A549 (cell line): ENCODE data around the gene OSGEP. TPM values are rescaled to one million over a fixed set of nuclear protein-coding genes. Genes with fewer than 3 reads are reported as not detected.
A peak's percentile ranks its signal among the peaks of the same experiment; 100 is the strongest.

Source experiments
- ATAC-seq, 2 experiments: fragments of 200-7000 bp in 1 of 2; fragments of >200 bp in 1 of 2; cut with Nextera tagmentation in 1 of 2; cut with Tn5 transposase in 1 of 2; 3 replicates each; pipeline versions ENCODE4 v1.8.0 to v1.9.1; 2018 to 2020; ENCODE audit warnings: mild to moderate bottlenecking in 1 of 2, moderate library complexity in 1 of 2
- CTCF ChIA-PET: fragments of 300-600 bp; sonication (Branson Sonifier 250); formaldehyde crosslinking; extraction: SDS; loops from one replicate; lab custom pipeline; 2021; ENCODE audit warnings: antibody characterized with exemption, inconsistent platforms; lab: Yijun Ruan, JAX
- POLR2A ChIA-PET: fragments of 350-600 bp; formaldehyde crosslinking; extraction: SDS; loops from one replicate; lab custom pipeline; 2021; ENCODE audit warnings: antibody characterized with exemption, inconsistent platforms; lab: Yijun Ruan, JAX
- DNase-seq, 2 experiments: peaks; one replicate each; pipeline versions ENCODE4 v3.0.0 to v3.0.0-alpha.2; 2011 to 2016; ENCODE audit warnings: low read depth in 1 of 2, low spot score in 1 of 2
- FAIRE-seq: peaks from 2 replicates; lab custom pipeline; 2011; peaks lifted over from hg19 to GRCh38; lab: Jason Lieb, UNC
- H3K27ac ChIP-seq, 2 experiments: fragments of >200 bp; sonication (Bioruptor Twin); formaldehyde crosslinking; 3 replicates each; pipeline ENCODE4 v1.5.1; 2016 to 2017
- H3K4me1 ChIP-seq: fragments of >200 bp; sonication (Bioruptor Twin); formaldehyde crosslinking; 3 replicates; pipeline ENCODE4 v1.6.1; 2016
- H3K4me2 ChIP-seq: fragments of >200 bp; sonication (Bioruptor Twin); formaldehyde crosslinking; 3 replicates; pipeline ENCODE4 v1.6.1; 2016
- H3K4me3 ChIP-seq: fragments of >200 bp; sonication (Bioruptor Twin); formaldehyde crosslinking; 3 replicates; pipeline ENCODE4 v1.5.1; 2016
- H3K9me3 ChIP-seq: fragments of >200 bp; sonication (Bioruptor Twin); formaldehyde crosslinking; 3 replicates; pipeline ENCODE4 v1.6.1; 2016
- BCL3 ChIP-seq: fragments of >200 bp; sonication (Bioruptor Twin); formaldehyde crosslinking; IDR thresholded peaks from 3 replicates; pipeline ENCODE4 v1.6.1; 2016
- CBX2 ChIP-seq: fragments of 200-600 bp; sonication (generic); IDR thresholded peaks from 2 replicates; pipeline ENCODE4 v1.6.1; 2016; ENCODE audit warnings: low read depth, mild to moderate bottlenecking, borderline replicate concordance
- CBX8 ChIP-seq: fragments of 200-600 bp; sonication (generic); IDR thresholded peaks from 2 replicates; pipeline ENCODE4 v1.6.1; 2016
- CEBPB ChIP-seq, 2 experiments: fragments of >200 bp in 1 of 2; sonication (Bioruptor Twin) in 1 of 2; formaldehyde crosslinking in 1 of 2; IDR thresholded peaks; 2 replicates each; pipeline ENCODE4 v1.6.1; 2012 to 2016
- CHD4 ChIP-seq: fragments of 200-600 bp; sonication (generic); IDR thresholded peaks from 2 replicates; pipeline ENCODE4 v1.6.1; 2016; ENCODE audit warnings: antibody characterized with exemption, mild to moderate bottlenecking, borderline replicate concordance
- E2F6 ChIP-seq: IDR thresholded peaks from 2 replicates; pipeline ENCODE4 v1.6.1; 2012; ENCODE audit warnings: low read depth, borderline replicate concordance
- EHF ChIP-seq: fragments of 250-450 bp; sonication (Bioruptor Pico); IDR thresholded peaks from 2 replicates; pipeline ENCODE4 v1.5.0; 2020; ENCODE audit warnings: mild to moderate bottlenecking
- EP300 ChIP-seq, 2 experiments: fragments of >200 bp; sonication (Bioruptor Twin); formaldehyde crosslinking; IDR thresholded peaks; 2 replicates in 1 of 2; 3 replicates in 1 of 2; pipeline ENCODE4 v1.6.1; 2016 to 2017
- FOSL2 ChIP-seq, 2 experiments: fragments of 450-650 bp in 1 of 2; fragments of >200 bp in 1 of 2; sonication (Bioruptor Twin) in 1 of 2; formaldehyde crosslinking; IDR thresholded peaks; 2 replicates each; pipeline versions ENCODE4 v1.5.0 to v1.6.1; 2016 to 2020; ENCODE audit warnings: mild to moderate bottlenecking in 1 of 2, moderate library complexity in 1 of 2
- GATA3 ChIP-seq: IDR thresholded peaks from 2 replicates; pipeline ENCODE4 v1.6.1; 2012; ENCODE audit warnings: borderline replicate concordance
- HES2 ChIP-seq: fragments of >200 bp; sonication (Bioruptor Twin); formaldehyde crosslinking; IDR thresholded peaks from 2 replicates; pipeline ENCODE4 v1.6.1; 2016
- HMGXB4 ChIP-seq: fragments of 250-450 bp; sonication (Bioruptor Pico); IDR thresholded peaks from 2 replicates; pipeline ENCODE4 v1.5.0; 2021; ENCODE audit warnings: mild to moderate bottlenecking, moderate library complexity, borderline replicate concordance
- HOXB5 ChIP-seq: fragments of 250-450 bp; sonication (Bioruptor Pico); IDR thresholded peaks from 2 replicates; pipeline ENCODE4 v1.5.0; 2020; ENCODE audit warnings: mild to moderate bottlenecking, moderate library complexity
- JUN ChIP-seq, 2 experiments: fragments of >200 bp; sonication (Bioruptor Twin); formaldehyde crosslinking; IDR thresholded peaks; 2 replicates in 1 of 2; 3 replicates in 1 of 2; pipeline ENCODE4 v1.6.1; 2016 to 2017
- KDM1A ChIP-seq: fragments of 200-600 bp; sonication (generic); IDR thresholded peaks from 2 replicates; pipeline ENCODE4 v1.6.1; 2016; ENCODE audit warnings: low read depth, mild to moderate bottlenecking
- KDM5A ChIP-seq: fragments of 200-600 bp; sonication (generic); IDR thresholded peaks from 2 replicates; pipeline ENCODE4 v1.6.1; 2016; ENCODE audit warnings: antibody characterized with exemption, mild to moderate bottlenecking
- MAX ChIP-seq: IDR thresholded peaks from 2 replicates; pipeline ENCODE4 v1.6.1; 2012
- MYC ChIP-seq: IDR thresholded peaks from 2 replicates; pipeline ENCODE4 v1.6.1; 2012; ENCODE audit warnings: mild to moderate bottlenecking, inconsistent platforms, low read length, improper control_type of control experiment, borderline replicate concordance
- PHF8 ChIP-seq: fragments of 200-600 bp; sonication (generic); IDR thresholded peaks from 2 replicates; pipeline ENCODE4 v1.6.1; 2016; ENCODE audit warnings: low read depth, mild to moderate bottlenecking, antibody characterized with exemption, moderate library complexity, borderline replicate concordance
- POLR2A ChIP-seq: IDR thresholded peaks from 2 replicates; pipeline ENCODE4 v1.6.1; 2012; ENCODE audit warnings: mild to moderate bottlenecking, low read length
- REST ChIP-seq: fragments of 200-600 bp; sonication (generic); IDR thresholded peaks from 2 replicates; pipeline ENCODE4 v1.6.1; 2016; ENCODE audit warnings: antibody characterized with exemption, mild to moderate bottlenecking, moderate library complexity
- RFX5 ChIP-seq: fragments of 450-650 bp; IDR thresholded peaks from 2 replicates; pipeline ENCODE4 v1.7.1; 2014; ENCODE audit warnings: antibody characterized with exemption, mild to moderate bottlenecking, moderate library complexity
- SREBF2 ChIP-seq: fragments of 450-650 bp; IDR thresholded peaks from 2 replicates; pipeline ENCODE4 v1.6.1; 2014; ENCODE audit warnings: mild to moderate bottlenecking, moderate library complexity
- TFCP2L1 ChIP-seq: fragments of 250-450 bp; sonication (Bioruptor Pico); IDR thresholded peaks from 2 replicates; pipeline ENCODE4 v1.5.0; 2021; ENCODE audit warnings: mild to moderate bottlenecking
- TP53 ChIP-seq: fragments of 250-450 bp; sonication (Bioruptor Pico); IDR thresholded peaks from 2 replicates; pipeline ENCODE4 v1.5.0; 2021; ENCODE audit warnings: mild to moderate bottlenecking, moderate library complexity
- ZSCAN20 ChIP-seq: fragments of 250-450 bp; sonication (Bioruptor Pico); IDR thresholded peaks from 2 replicates; pipeline ENCODE4 v1.8.0; 2022; ENCODE audit warnings: mild to moderate bottlenecking, moderate library complexity
- WGBS: methylation state at CpG from one replicate; pipeline ENCODE4 v1.1.6; 2017; ENCODE audit errors: missing lambda C conversion rate; 5-methylcytosine and 5-hydroxymethylcytosine counted together
- polyA plus RNA-seq, 4 experiments: library from polyadenylated mRNA; depleted of rRNA in 3 of 4; stranded (reverse); fragments of >200 nt; fragmentation: RNase III in 1 of 4; extraction: RNeasy Plus Mini Kit Qiagen cat#74134 plus additional on column Dnase treatment in 1 of 4; gene quantifications; 2 replicates in 3 of 4; 3 replicates in 1 of 4; pipeline ENCODE4 v1.2.3, GENCODE V29; 2011 to 2017

Gene OSGEP
- polyA plus RNA-seq, 2 of the 4 experiments (the other 2 are of a cell fraction), result 30.4 to 33.2 TPM

- FAIRE-seq (no peak), DNase-seq (peak; percentile 69 to 71)
- CTCF ChIA-PET, result interaction anchor here (0.6 to 1.2 kb wide), 6 partner anchors 9 to 140 kb away, joined by 3 to 6 read pairs (median 4); no protein-coding TSS in a partner anchor
Observed at GRCh38 chr14:20469890-20470602, 15.4 kb upstream of the OSGEP start.

GRCh38 chr14:20469242-20469889, 14.8 kb upstream of the OSGEP start, which contains the start of gene PNP:
PNP (plus strand) TSS chr14:20469406; CDS start chr14:20469525, 119 bp downstream.
- FAIRE-seq (no peak), DNase-seq (peak; percentile 92 to 99), ATAC-seq (peak; percentile 94 to 98)
- H3K27ac ChIP-seq, result peak within 1 kb of the TSS; percentile 80 to 95
- H3K4me3 ChIP-seq, result peak within 1 kb of the TSS; percentile 72
- WGBS, result 2% methylated on average over 39 of the region's 40 CpGs
- H3K9me3 ChIP-seq, result no peaks in the 10 kb centered on the region
- peaks cover 27% of the 10 kb centered on the region for H3K4me1 ChIP-seq
- POLR2A ChIA-PET, result interaction anchor here (0.7 to 2.4 kb wide), 15 partner anchors 8 to 215 kb away, joined by 3 to 38 read pairs (median 4); partner anchors contain the start of genes APEX1, OSGEP, PARP2 and PIP4P1
- CTCF ChIA-PET, result interaction anchor here (0.6 to 1.2 kb wide), 6 partner anchors 9 to 140 kb away, joined by 3 to 6 read pairs (median 4); no protein-coding TSS in a partner anchor
- H3K4me2 ChIP-seq, result peak within 1 kb of the TSS; percentile 83
- TF ChIP-seq PHF8, result peak; percentile 95; the same call in 1 of the 2 replicates
- TF ChIP-seq JUN (IDR thresholded peaks at IDR 0.05), result peak; percentile 81 to 89
- TF ChIP-seq KDM1A, result no peak
- TF ChIP-seq SREBF2, result no peak
- TF ChIP-seq RFX5, result 0 out of 2 replicates have a peak, but pooled peaks have one; percentile 24
- TF ChIP-seq POLR2A, result peak; percentile 100
- peak; percentile 47; the same call in 1 of the 2 replicates for TF ChIP-seq MYC
- TF ChIP-seq HMGXB4, result peak; percentile 30; the same call in 1 of the 2 replicates
- no peak for TF ChIP-seq KDM5A
- TF ChIP-seq EP300 (IDR thresholded peaks at IDR 0.05), result no peak
- TF ChIP-seq BCL3, result peak; percentile 94
- TF ChIP-seq CEBPB (IDR thresholded peaks at IDR 0.05), result no peak
- no peak for TF ChIP-seq HOXB5 (CRISPR knock-in tag)
- TF ChIP-seq TFCP2L1, result no peak
- peak; percentile 33; the same call in 1 of the 2 replicates for TF ChIP-seq REST
- TF ChIP-seq TP53 (CRISPR knock-in tag), result no peak
- no peak for TF ChIP-seq CBX2
- TF ChIP-seq FOSL2 (IDR thresholded peaks at IDR 0.05), result no peak
- TF ChIP-seq FOSL2 (CRISPR knock-in tag; IDR thresholded peaks at IDR 0.05), result no peak

More at GRCh38 chr14:20469890-20470602, 15.4 kb upstream of the OSGEP start:
- TF ChIP-seq E2F6 (peak; percentile 52; the same call in 1 of the 2 replicates), CBX8 (no peak), HES2 (no peak), MAX (peak; percentile 72; the same call in 1 of the 2 replicates), CHD4 (no peak), CBX2 (no peak), GATA3 (no peak), ZSCAN20 (CRISPR knock-in tag) (no peak), CEBPB (IDR thresholded peaks at IDR 0.05) (peak; percentile 97 to 99), EHF (no peak)
- TF ChIP-seq, all 56 proteins: peak for 3
- peaks cover 27% of the 10 kb centered on the region for H3K4me1 ChIP-seq
- peak; percentile 80 for ATAC-seq
- peak overlapping the region; percentile 80 to 95 for H3K27ac ChIP-seq
- POLR2A ChIA-PET, result interaction anchor here (0.7 to 2.4 kb wide), 16 partner anchors 9 to 214 kb away, joined by 3 to 38 read pairs (median 4); partner anchors contain the start of genes APEX1, OSGEP, PARP2 and PIP4P1
- no peaks in the 10 kb centered on the region for H3K9me3 ChIP-seq
- H3K4me3 ChIP-seq, result peak overlapping the region; percentile 72
- WGBS, result 3% methylated on average over 12 of the region's 12 CpGs
- H3K4me2 ChIP-seq, result peak overlapping the region; percentile 83
